GM21423 (cell line): ENCODE results near the gene CERS1.

Experiments used
- ATAC-seq: cut with Tn5 transposase; IDR thresholded peaks from one replicate; pipeline ENCODE4 v1.9.1; 2021; ENCODE audit warnings: mild to moderate bottlenecking, moderate library complexity; ENCODE audit not compliant: unreplicated experiment

CERS1 gene

GRCh38 chr19:18841400-18841799 lies 54.6 kb downstream of the CERS1 start:
- no peak for ATAC-seq

- no peak for ATAC-seq
These were observed 55.4 kb downstream of the CERS1 start for GRCh38 chr19:18840288-18841267.

DNA sequence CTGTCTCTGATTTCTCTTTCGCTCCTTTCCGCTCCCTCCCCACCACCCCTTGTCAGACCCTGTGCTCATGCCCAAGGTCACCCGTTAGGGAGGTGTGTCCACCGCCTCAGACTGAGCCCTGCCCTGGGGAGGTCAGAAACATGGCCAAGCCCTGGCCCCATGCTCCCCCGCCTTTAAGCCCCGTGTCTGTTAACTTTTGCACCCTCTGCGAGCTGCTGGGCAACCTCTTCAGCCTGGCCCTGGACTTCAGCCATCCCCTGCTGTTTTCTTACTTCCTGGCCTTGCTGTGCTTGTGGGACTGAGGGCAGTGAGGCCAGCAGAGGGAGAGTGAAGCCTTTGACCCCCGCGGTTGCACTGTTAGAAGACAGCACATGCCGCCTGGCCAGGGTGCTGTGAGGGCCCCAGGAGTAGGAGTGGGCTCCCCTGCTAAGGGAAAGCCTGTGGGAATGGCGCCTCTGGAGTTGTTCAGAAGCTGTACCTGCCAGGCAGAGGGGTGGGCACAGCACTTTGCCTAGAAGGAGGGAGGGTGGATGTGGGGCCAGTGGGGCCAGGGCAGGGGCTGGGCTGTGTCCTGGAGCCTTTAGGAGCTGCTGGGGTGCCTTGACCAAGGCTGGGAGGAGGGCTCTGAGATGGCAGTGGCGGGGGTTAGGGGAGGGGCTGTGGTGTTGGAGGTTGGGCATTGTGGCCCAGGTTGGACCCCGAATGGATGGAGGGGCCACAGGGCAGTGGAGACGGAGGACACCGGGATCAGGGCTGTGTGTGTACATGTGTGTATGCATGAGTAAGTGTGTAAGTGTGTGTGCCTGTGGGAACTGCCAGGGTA lies 56.3 kb downstream of the CERS1 start:
- ATAC-seq: no peak

DNA sequence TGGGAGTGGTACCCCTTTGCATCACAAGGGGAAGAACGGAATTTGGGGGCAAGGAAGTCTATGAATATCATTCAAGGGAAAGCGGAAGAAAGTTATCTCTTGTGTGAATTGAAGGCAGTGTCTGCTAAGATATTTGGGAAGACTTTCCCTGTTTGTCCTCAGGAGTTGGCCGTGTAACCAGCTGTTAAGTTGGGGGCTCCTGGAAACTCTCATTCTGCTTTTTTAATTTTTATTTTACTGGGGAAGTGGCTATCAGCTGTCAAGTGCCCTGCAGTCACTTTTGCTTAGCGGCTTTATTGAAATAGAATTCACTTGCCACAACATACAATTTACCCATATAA lies 61.3 kb downstream of the CERS1 start:
- ATAC-seq: no peak

DNA sequence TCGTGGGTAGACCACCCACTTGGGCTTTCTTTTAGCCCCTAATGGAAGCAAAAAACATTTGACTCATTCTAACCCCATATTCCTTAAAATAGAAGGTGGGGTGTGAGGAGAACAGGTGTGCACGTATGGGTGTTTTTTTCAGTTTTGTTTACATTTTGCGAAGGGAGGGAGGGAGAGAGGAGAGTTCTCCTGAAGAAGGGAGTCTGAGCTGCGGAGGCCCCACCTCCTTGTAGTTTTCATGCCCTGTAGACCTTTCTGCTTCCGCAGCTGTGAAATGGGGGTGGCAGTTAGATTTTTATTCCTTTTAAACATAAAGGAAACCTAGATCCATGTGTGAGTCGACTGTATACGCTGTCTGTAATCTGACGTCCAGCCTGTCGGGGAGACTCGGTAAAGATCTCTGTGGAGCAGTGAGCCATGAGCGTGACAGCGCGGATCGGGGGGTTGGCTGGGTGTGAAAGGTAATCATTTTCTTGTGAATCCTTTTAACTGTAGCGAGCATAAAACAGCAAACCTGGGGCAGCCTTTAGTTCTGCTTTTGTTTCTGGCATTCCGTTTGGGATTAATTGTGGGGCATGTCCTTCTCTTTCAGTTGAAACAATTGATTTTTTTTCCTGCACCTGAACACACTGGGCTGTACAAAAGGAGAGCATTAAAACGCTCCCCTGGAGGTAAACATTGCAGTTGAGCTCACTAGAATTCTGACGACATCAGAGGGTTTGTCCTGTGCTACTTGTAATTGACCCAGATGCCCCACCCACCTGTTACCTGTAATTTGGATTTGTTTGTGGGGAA lies 61.9 kb downstream of the CERS1 start:
- no peak for ATAC-seq

GRCh38 chr19:18833141-18833476 lies 62.8 kb downstream of the CERS1 start:
- no peak for ATAC-seq

GRCh38 chr19:18832306-18833140 lies 63.4 kb downstream of the CERS1 start:
- peak; percentile 27 for ATAC-seq

DNA sequence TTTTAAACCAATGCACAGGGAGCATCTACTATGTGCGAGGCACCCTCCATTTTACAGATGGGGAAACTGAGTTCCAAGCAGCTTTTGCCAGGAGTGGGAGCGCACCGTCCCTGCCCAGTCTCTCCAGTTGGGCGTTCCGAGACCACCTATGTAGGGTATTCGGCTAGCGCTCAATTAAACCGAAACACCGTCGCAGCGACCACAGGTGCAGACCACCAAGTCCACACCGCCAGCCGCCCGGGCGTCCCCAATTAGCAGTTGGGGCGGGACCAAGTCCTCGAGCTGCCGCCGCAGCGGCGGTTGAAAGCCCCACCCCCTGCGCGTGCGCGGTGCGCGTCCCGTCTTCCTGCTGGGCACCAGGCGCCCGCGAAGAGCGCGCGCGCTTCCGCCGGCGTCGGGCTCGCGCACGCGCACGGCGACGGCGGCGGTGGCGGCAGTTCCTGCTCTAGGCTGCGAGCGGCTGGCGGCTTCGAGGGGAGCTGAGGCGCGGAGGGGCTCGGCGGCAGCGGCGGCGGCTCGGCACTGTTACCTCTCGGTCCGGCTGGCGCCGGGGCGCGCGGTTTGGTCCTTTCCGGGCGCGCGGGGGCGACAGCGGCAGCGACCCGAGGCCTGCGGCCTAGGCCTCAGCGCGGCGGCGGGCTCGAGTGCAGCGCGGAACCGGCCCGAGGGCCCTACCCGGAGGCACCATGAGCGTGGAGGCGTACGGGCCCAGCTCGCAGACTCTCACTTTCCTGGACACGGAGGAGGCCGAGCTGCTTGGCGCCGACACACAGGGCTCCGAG lies 64.2 kb downstream of the CERS1 start, which contains the start of gene UPF1:
TSS of gene UPF1 (plus strand) at position 436 of the 782 bp plus-strand sequence. CDS start at position 687, 251 bp downstream.
- ATAC-seq: peak; percentile 63

- ATAC-seq: no peak
These were observed 65.5 kb downstream of the CERS1 start for GRCh38 chr19:18830488-18830887.

GRCh38 chr19:18828786-18829185 lies 67.2 kb downstream of the CERS1 start:
- no peak for ATAC-seq
